Kidney (tissue), 14 donors: ENCODE measurements around the gene TOR3A. TPM values are rescaled to one million over a fixed set of nuclear protein-coding genes. Genes with fewer than 3 reads are reported as not detected.

Experiments
- DNase-seq, 5 donors: peaks; one replicate each; pipeline ENCODE4 v3.0.0-alpha.2; 2013 to 2020
- FAIRE-seq: peaks from 2 replicates; lab custom pipeline; 2012; peaks lifted over from hg19 to GRCh38; lab: Jason Lieb, UNC
- H3K27ac ChIP-seq, 2 donors: one replicate each; pipeline ENCODE4 v1.7.0; 2013; ENCODE audit warnings: low read depth in 2 of 2, low read length in 2 of 2, inconsistent platforms in 1 of 2
- H3K27me3 ChIP-seq: one replicate; pipeline ENCODE4 v1.7.1; 2013; ENCODE audit warnings: low read length, inconsistent platforms; ENCODE audit not compliant: control insufficient read depth, insufficient read depth
- H3K36me3 ChIP-seq, 3 donors: one replicate each; pipeline versions ENCODE4 v1.7.0 to v1.7.1; 2013; ENCODE audit warnings: low read length in 3 of 3, control low read depth in 1 of 3, inconsistent platforms in 1 of 3; ENCODE audit not compliant: insufficient read depth in 3 of 3, control insufficient read depth in 2 of 3
- H3K4me1 ChIP-seq, 3 donors: one replicate each; pipeline versions ENCODE4 v1.7.0 to v1.7.1; 2013; ENCODE audit warnings: low read length in 3 of 3, inconsistent platforms in 1 of 3, low read depth in 1 of 3; ENCODE audit not compliant: control insufficient read depth in 2 of 3, insufficient read depth in 2 of 3
- H3K4me3 ChIP-seq, 3 donors: one replicate each; pipeline versions ENCODE4 v1.7.0 to v1.8.1; 2013; ENCODE audit warnings: low read length in 3 of 3, control low read depth in 1 of 3, inconsistent platforms in 1 of 3
- H3K9ac ChIP-seq, 3 donors: one replicate each; pipeline versions ENCODE4 v1.7.0 to v1.7.1; 2013; ENCODE audit warnings: low read length in 3 of 3, control low read depth in 1 of 3, inconsistent platforms in 1 of 3
- H3K9me3 ChIP-seq, 3 donors: one replicate each; pipeline versions ENCODE4 v1.7.0 to v1.7.1; 2013; ENCODE audit warnings: low read length in 3 of 3, control low read depth in 1 of 3, inconsistent platforms in 1 of 3; ENCODE audit not compliant: control insufficient read depth in 2 of 3, insufficient read depth in 1 of 3
- intact Hi-C: fragments of 100-400 bp; cut with DNase I; formaldehyde crosslinking; loops from one replicate; pipeline ENCODE4 v1.11.1; 2022
- polyA plus RNA-seq: library from polyadenylated mRNA; stranded (reverse); fragments of 350-450 nt; fragmentation: Illumina TruSeq; extraction: RNeasy Lipid Tissue Mini Kit (QIAGEN cat#74804); gene quantifications from one replicate; pipeline ENCODE4 v1.2.3, GENCODE V29; 2014; ENCODE audit warnings: low read depth, low replicate concordance; ENCODE audit not compliant: insufficient read depth
- total RNA-seq: library from RNA; stranded (reverse); fragmentation: NEBNext Ultra II Directional; extraction: Animal tissue kit (Norgen Biotek cat#: 25700); gene quantifications from one replicate; pipeline ENCODE4 v1.2.1, GENCODE V29; 2021
- TF ChIP-seq, protein P1 (sequence below): IDR thresholded peaks from 3 replicates; pipeline ENCODE4 v1.5.1; 2012; ENCODE audit warnings: mild to moderate bottlenecking, moderate library complexity, borderline replicate concordance; ENCODE audit not compliant: insufficient read depth; ENCODE audit errors: extremely low read depth
- donor health status: control.
- donor health status: control.
- donor health status: control.
- donor health status: control.
- donor health status: control.
- donor health status: DM: yes; HTN: yes; CAD: no.
- donor health status: Normal renal cell carcinoma (clear cell type).

The TOR3A gene
- total and polyA plus RNA-seq, 2 donors from 2014 or later = 23.1 to 33.1 TPM

DNA sequence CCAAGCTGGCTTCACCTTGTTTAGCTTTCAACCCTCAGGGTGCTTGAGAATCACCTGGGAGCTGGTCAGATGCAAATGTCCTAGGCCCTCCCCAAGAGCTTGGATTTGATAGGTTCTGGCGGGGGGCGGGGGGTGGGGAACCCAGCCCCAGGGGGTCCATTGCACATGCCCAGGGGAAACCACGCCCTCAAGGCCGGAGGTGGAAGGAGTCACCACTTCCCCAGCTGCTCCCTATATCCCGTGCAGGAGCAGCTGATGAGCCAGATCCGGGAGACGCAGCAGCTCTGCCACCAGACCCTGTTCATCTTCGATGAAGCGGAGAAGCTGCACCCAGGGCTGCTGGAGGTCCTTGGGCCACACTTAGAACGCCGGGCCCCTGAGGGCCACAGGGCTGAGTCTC is 5.8 kb downstream of the TOR3A start:
- Histone ChIP-seq H3K4me3 (no peak overlapping the region), H3K4me1 (peaks cover 0 to 20% (median 13%) of the 10 kb centered on the region in 3 donors), H3K36me3 (peaks cover 0 to 5% (median 5%) of the 10 kb centered on the region in 3 donors), H3K27me3 (no peaks in the 10 kb centered on the region), H3K9ac (no peak overlapping the region), H3K27ac (no peak overlapping the region), H3K9me3 (no peaks in the 10 kb centered on the region)
- no peak for FAIRE-seq
- intact Hi-C loops = no loop called here
- TF ChIP-seq, protein P1, sequence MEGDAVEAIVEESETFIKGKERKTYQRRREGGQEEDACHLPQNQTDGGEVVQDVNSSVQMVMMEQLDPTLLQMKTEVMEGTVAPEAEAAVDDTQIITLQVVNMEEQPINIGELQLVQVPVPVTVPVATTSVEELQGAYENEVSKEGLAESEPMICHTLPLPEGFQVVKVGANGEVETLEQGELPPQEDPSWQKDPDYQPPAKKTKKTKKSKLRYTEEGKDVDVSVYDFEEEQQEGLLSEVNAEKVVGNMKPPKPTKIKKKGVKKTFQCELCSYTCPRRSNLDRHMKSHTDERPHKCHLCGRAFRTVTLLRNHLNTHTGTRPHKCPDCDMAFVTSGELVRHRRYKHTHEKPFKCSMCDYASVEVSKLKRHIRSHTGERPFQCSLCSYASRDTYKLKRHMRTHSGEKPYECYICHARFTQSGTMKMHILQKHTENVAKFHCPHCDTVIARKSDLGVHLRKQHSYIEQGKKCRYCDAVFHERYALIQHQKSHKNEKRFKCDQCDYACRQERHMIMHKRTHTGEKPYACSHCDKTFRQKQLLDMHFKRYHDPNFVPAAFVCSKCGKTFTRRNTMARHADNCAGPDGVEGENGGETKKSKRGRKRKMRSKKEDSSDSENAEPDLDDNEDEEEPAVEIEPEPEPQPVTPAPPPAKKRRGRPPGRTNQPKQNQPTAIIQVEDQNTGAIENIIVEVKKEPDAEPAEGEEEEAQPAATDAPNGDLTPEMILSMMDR = no peak
- peak in 1 of 5 donors; percentile 28 for DNase-seq

DNA sequence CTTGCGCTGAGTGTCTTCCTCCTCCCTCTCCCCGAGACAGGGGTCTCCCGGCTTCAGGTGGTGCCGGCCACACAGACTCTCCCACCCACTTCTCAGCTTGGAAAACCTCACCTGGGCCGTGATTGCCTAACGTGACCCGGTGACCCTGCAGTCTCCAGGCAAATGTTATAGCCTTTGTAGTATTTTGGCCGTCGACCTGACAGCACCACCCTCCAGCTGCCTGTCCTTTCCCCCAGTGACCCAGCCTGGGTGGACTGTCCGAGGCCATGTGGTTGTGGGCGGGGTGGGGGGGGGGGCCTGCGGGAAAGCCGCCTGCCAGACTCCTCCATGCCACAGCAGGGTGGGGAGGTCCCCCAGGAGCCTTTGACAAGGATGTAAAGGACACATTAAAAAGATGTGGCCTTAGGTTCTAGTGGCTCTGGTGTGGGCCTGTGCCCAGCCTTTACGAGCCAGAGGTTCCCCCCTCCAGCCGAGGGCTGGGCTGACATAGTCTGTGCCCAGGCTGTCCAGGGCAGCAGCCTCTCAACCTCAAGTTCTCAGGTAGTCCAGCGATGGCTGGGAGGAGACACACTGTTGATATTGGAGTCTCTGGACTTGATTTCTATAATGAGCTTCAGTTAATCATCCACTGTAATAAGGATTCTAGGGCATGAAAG is 8.1 kb downstream of the TOR3A start:
- H3K4me1 ChIP-seq = peaks cover 0 to 15% (median 8%) of the 10 kb centered on the region in 3 donors
- peak overlapping the region in 1 of 3 donors; percentile 1 for H3K9ac ChIP-seq
- intact Hi-C loops = loop anchor here (10.0 kb wide), 1 partner anchor 275 kb away; the partner anchor contains the start of gene AXDND1
- DNase-seq (no peak), FAIRE-seq (no peak)
- H3K9me3 ChIP-seq = no peaks in the 10 kb centered on the region
- H3K36me3 ChIP-seq = peaks cover 2 to 20% (median 18%) of the 10 kb centered on the region in 3 donors
- TF ChIP-seq, protein P1 = no peak
- H3K27me3 ChIP-seq = no peaks in the 10 kb centered on the region
- no peak overlapping the region for H3K4me3 ChIP-seq
- H3K27ac ChIP-seq = no peak overlapping the region

DNA sequence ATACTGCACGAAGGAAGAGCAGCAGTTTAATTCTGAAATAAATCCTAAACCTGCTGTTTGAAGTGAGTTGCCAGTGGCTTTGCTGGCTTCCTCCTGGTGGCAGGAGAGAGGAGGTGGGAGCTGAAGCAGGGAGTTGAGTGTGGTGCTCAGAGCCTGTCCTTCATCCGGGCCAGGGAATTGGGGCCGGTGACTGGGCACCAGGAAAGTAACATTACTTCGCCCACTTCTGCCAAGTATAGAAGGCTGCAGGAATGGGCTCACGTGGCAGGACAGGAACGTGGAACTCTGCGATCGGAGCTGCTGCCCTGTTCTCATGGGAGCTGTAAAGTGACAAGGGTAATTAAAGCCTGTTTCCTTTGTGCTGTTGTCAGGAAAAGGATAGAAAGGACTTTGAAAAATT is 8.7 kb downstream of the TOR3A start:
- TF ChIP-seq, protein P1 = no peak
- Histone ChIP-seq H3K9me3 (no peaks in the 10 kb centered on the region), H3K4me1 (peaks cover 0 to 15% (median 8%) of the 10 kb centered on the region in 3 donors), H3K9ac (peak overlapping the region in 1 of 3 donors; percentile 1), H3K27me3 (no peaks in the 10 kb centered on the region), H3K36me3 (peaks cover 2 to 23% (median 23%) of the 10 kb centered on the region in 3 donors), H3K27ac (no peak overlapping the region), H3K4me3 (no peak overlapping the region)
- DNase-seq (peak in 1 of 5 donors; percentile 18), FAIRE-seq (no peak)
- intact Hi-C loops = loop anchor here (10.0 kb wide), 1 partner anchor 274 kb away; the partner anchor contains the start of gene AXDND1
